PC-3 (cell line): ENCODE data around the gene PLAAT5. TPM values are rescaled to one million over a fixed set of nuclear protein-coding genes. Genes with fewer than 3 reads are reported as not detected.
"Not testable (repeated sequence)": the region's sequence is repeated elsewhere in the genome, so short reads cannot be mapped to it uniquely, and the experiment has no call there.

Experiments used
- ATAC-seq: fragments of 200-7000 bp; cut with Tn5 transposase; 2 replicates; pipeline ENCODE4 v1.9.1; 2020; ENCODE audit warnings: mild to moderate bottlenecking, moderate library complexity
- BruUV-seq: library from RNA; stranded (reverse); fragments of 400-500 nt; replicated peaks from 2 replicates; lab custom pipeline; 2021; lab: Mats Ljungman, UMichigan
- CTCF ChIA-PET: fragments of 300-600 bp; sonication (Branson Sonifier 250); formaldehyde crosslinking; loops from one replicate; lab custom pipeline; 2022; ENCODE audit warnings: antibody characterized with exemption; lab: Charles Lee
- POLR2A ChIA-PET: fragments of 300-600 bp; sonication (Branson Sonifier 250); formaldehyde crosslinking; loops from one replicate; lab custom pipeline; 2022; ENCODE audit warnings: antibody characterized with exemption; ENCODE audit not compliant: unreplicated experiment; lab: Charles Lee
- DNase-seq: peaks from one replicate; pipeline ENCODE4 v3.0.0-alpha.2; 2015
- H2AFZ ChIP-seq: fragments of 300-600 bp; sonication (generic); 2 replicates; pipeline ENCODE4 v1.6.0; 2016; ENCODE audit warnings: antibody characterized with exemption, low read length
- H3F3A ChIP-seq: fragments of 300-600 bp; sonication (generic); one replicate; pipeline ENCODE4 v1.6.0; 2017; ENCODE audit warnings: antibody characterized with exemption, low read length, control low read depth, mild to moderate bottlenecking; ENCODE audit not compliant: unreplicated experiment
- H3K27ac ChIP-seq: fragments of 300-600 bp; sonication (generic); 2 replicates; pipeline ENCODE4 v1.5.1; 2016; ENCODE audit warnings: mild to moderate bottlenecking, low read length
- H3K27me3 ChIP-seq: fragments of 300-600 bp; sonication (generic); 2 replicates; pipeline ENCODE4 v1.6.1; 2016; ENCODE audit warnings: low read length, mixed read lengths
- H3K36me3 ChIP-seq: fragments of 300-600 bp; sonication (generic); 2 replicates; pipeline ENCODE4 v1.6.1; 2016; ENCODE audit warnings: low read depth, mixed run types, low read length, mixed read lengths
- H3K4me1 ChIP-seq: fragments of 300-600 bp; sonication (generic); 2 replicates; pipeline ENCODE4 v1.5.1; 2016; ENCODE audit warnings: low read length; ENCODE audit not compliant: insufficient read depth
- H3K4me2 ChIP-seq: fragments of 300-600 bp; sonication (generic); 2 replicates; pipeline ENCODE4 v1.6.0; 2016; ENCODE audit warnings: low read length
- H3K4me3 ChIP-seq: fragments of 300-600 bp; sonication (generic); 2 replicates; pipeline ENCODE4 v1.5.1; 2016; ENCODE audit warnings: mild to moderate bottlenecking, low read length, mixed read lengths
- H3K79me2 ChIP-seq: fragments of 300-600 bp; sonication (generic); 2 replicates; pipeline ENCODE4 v1.6.1; 2017; ENCODE audit warnings: low read length, mixed read lengths
- H3K9ac ChIP-seq: fragments of 300-600 bp; sonication (generic); 2 replicates; pipeline ENCODE4 v1.6.0; 2016; ENCODE audit warnings: mild to moderate bottlenecking, low read length
- H3K9me2 ChIP-seq: fragments of 300-600 bp; sonication (generic); replicated peaks from 2 replicates; pipeline ENCODE4 v1.6.1; 2016; ENCODE audit warnings: mixed run types, low read length, mixed read lengths
- H3K9me3 ChIP-seq: fragments of 300-600 bp; sonication (generic); 2 replicates; pipeline ENCODE4 v1.6.1; 2016; ENCODE audit warnings: low read length, mixed read lengths
- H4K20me1 ChIP-seq: fragments of 300-600 bp; sonication (generic); 2 replicates; pipeline ENCODE4 v1.6.1; 2016; ENCODE audit warnings: low read length, mixed read lengths
- CTCF ChIP-seq: fragments of 300-600 bp; sonication (generic); conservative IDR thresholded peaks from 2 replicates; pipeline ENCODE4 v1.5.1; 2017; ENCODE audit warnings: antibody characterized with exemption, low read depth, mild to moderate bottlenecking, low read length
- EZH2 ChIP-seq: fragments of 300-600 bp; sonication (generic); IDR thresholded peaks from one replicate; pipeline ENCODE4 v1.6.1; 2017; ENCODE audit warnings: antibody characterized with exemption, mild to moderate bottlenecking, low read length; ENCODE audit not compliant: unreplicated experiment
- EZH2phosphoT487 ChIP-seq: fragments of 300-600 bp; sonication (generic); IDR thresholded peaks from 2 replicates; pipeline ENCODE4 v1.6.1; 2018; ENCODE audit warnings: mild to moderate bottlenecking, antibody characterized with exemption, low read length, borderline replicate concordance
- intact Hi-C: fragments of 100-400 bp; cut with micrococcal nuclease; formaldehyde crosslinking; loops from 2 replicates; pipeline ENCODE4 v1.9.0; 2023
- total RNA-seq: library from RNA; depleted of rRNA; stranded (reverse); fragments of >200 nt; gene quantifications from 2 replicates; pipeline ENCODE4 v1.2.3, GENCODE V29; 2014

PLAAT5 gene
- total RNA-seq, 1 experiment from 2014 or later, result not detected

GRCh38 chr11:63444160-63444559, 46.8 kb downstream of the PLAAT5 start:
- Histone ChIP-seq H3K27ac (no peak overlapping the region), H3K79me2 (no peaks in the 10 kb centered on the region), H3K27me3 (peaks cover 13% of the 10 kb centered on the region; the same call in 1 of the 2 replicates), H3K9ac (no peak overlapping the region), H3K9me2 (no peaks in the 10 kb centered on the region), H3K4me1 (no peaks in the 10 kb centered on the region), H4K20me1 (no peaks in the 10 kb centered on the region), H3K4me2 (no peak overlapping the region), H3F3A (no peaks in the 10 kb centered on the region), H2AFZ (no peak overlapping the region), H3K9me3 (no peaks in the 10 kb centered on the region), H3K4me3 (no peak overlapping the region), H3K36me3 (no peaks in the 10 kb centered on the region)
- CTCF ChIA-PET, result no interaction called here
- no TSS peak for BruUV-seq
- ATAC-seq (no peak), DNase-seq (peak; percentile 18)
- POLR2A ChIA-PET, result no interaction called here
- intact Hi-C loops, result no loop called here
- TF ChIP-seq EZH2 (no peak), EZH2phosphoT487 (no peak), CTCF (no peak)

DNA sequence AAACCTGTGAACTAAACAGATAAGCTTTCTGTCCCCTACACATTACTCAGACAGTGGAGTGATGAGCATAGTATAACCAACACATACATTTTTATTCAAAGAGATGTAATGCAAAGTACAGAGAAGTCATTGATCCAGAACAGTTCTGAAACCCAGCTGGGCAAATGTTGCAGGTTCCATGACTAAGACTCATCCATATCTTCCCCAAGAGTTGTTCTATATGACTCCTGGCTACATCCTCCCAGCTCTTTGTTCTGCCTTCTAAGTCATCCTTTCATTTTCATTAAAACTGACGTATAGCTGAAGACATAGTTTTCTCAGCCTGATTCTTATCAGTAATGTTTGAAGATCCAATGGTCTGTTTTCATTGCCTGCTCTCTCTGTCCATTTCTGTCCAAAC, 47.3 kb downstream of the PLAAT5 start:
- Histone ChIP-seq H3F3A (no peaks in the 10 kb centered on the region), H3K9me3 (no peaks in the 10 kb centered on the region), H3K36me3 (no peaks in the 10 kb centered on the region), H3K4me2 (no peak overlapping the region), H3K4me1 (no peaks in the 10 kb centered on the region), H3K9ac (no peak overlapping the region), H2AFZ (no peak overlapping the region), H4K20me1 (no peaks in the 10 kb centered on the region), H3K79me2 (no peaks in the 10 kb centered on the region), H3K27ac (no peak overlapping the region), H3K27me3 (peaks cover 10% of the 10 kb centered on the region; the same call in 1 of the 2 replicates), H3K9me2 (no peaks in the 10 kb centered on the region), H3K4me3 (no peak overlapping the region)
- TF ChIP-seq CTCF (no peak), EZH2phosphoT487 (no peak), EZH2 (no peak)
- no peak for ATAC-seq
- no TSS peak for BruUV-seq
- POLR2A ChIA-PET, result no interaction called here
- DNase-seq, result no peak
- CTCF ChIA-PET, result no interaction called here
- intact Hi-C loops, result no loop called here

DNA sequence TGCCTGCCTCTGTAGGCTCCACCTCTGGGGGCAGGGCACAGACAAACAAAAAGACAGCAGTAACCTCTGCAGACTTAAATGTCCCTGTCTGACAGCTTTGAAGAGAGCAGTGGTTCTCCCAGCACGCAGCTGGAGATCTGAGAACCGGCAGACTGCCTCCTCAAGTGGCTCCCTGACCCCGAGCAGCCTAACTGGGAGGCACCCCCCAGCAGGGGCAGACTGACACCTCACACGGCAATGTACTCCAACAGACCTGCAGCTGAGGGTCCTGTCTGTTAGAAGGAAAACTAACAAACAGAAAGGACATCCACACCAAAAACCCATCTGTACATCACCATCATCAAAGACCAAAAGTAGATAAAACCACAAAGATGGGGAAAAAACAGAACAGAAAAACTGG, 55.1 kb downstream of the PLAAT5 start:
- H3K27ac ChIP-seq, H3K36me3 ChIP-seq, H3K9me3 ChIP-seq, DNase-seq, POLR2A ChIA-PET, H3K4me3 ChIP-seq, ATAC-seq, BruUV-seq, H3K9ac ChIP-seq, H3K79me2 ChIP-seq, CTCF ChIA-PET, intact Hi-C loops, H3K4me2 ChIP-seq, H3K9me2 ChIP-seq, H3F3A ChIP-seq, H4K20me1 ChIP-seq, H3K4me1 ChIP-seq, H2AFZ ChIP-seq: not testable (repeated sequence)
- peaks cover 18% of the 10 kb centered on the region; the same call in 1 of the 2 replicates for H3K27me3 ChIP-seq

DNA sequence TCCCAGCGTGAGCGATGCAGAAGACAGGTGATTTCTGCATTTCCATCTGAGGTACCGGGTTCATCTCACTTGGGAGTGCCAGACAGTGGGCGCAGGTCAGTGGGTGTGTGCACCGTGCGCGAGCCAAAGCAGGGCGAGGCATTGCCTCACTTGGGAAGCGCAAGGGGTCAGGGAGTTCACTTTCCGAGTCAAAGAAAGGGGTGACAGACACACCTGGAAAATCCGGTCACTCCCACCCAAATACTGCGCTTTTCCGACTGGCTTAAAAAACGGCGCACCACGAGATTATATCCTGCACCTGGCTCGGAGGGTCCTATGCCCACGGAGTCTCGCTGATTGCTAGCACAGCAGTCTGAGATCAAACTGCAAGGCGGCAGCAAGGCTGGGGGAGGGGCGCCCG, 55.6 kb downstream of the PLAAT5 start:
- H3K79me2 ChIP-seq, H3K9me2 ChIP-seq, POLR2A ChIA-PET, H3K9me3 ChIP-seq, H3K4me1 ChIP-seq, BruUV-seq, H2AFZ ChIP-seq, H3K4me2 ChIP-seq, H4K20me1 ChIP-seq, H3F3A ChIP-seq, intact Hi-C loops, H3K9ac ChIP-seq, ATAC-seq, DNase-seq, H3K4me3 ChIP-seq, H3K36me3 ChIP-seq, H3K27ac ChIP-seq, CTCF ChIA-PET: not testable (repeated sequence)
- H3K27me3 ChIP-seq, result peaks cover 18% of the 10 kb centered on the region; the same call in 1 of the 2 replicates

- POLR2A ChIA-PET, H3K9me3 ChIP-seq: not testable (repeated sequence)
These were observed 60.2 kb downstream of the PLAAT5 start for GRCh38 chr11:63430731-63431130.

More at GRCh38 chr11:63430731-63431130, 60.2 kb downstream of the PLAAT5 start:
- BruUV-seq, H3K36me3 ChIP-seq, H3K27ac ChIP-seq, H3K4me2 ChIP-seq, H3K4me1 ChIP-seq, H3K79me2 ChIP-seq, H3K9me2 ChIP-seq, H4K20me1 ChIP-seq, ATAC-seq, DNase-seq, CTCF ChIA-PET, H3F3A ChIP-seq, H3K4me3 ChIP-seq, H3K9ac ChIP-seq, intact Hi-C loops, H2AFZ ChIP-seq: not testable (repeated sequence)
- H3K27me3 ChIP-seq, result peaks cover 24% of the 10 kb centered on the region; the same call in 1 of the 2 replicates
